Measurements from ENCODE around the gene CYP2B6. TPM values are rescaled to one million over a fixed set of nuclear protein-coding genes. Genes with fewer than 3 reads are reported as not detected.

Gene CYP2B6
- total and polyA plus RNA-seq, 2 of the 13 experiments (the other 11 are each of a cell fraction or from before 2014, with no cell fraction given): 0.09 TPM; not detected in 1

GRCh38 chr19:40960780-40961179 is 30.3 kb upstream of the CYP2B6 start:
- ATAC-seq: no peak
- no peak for DNase-seq (ENCODE audit: low spot score)
- TF ChIP-seq ZBTB49 (CRISPR knock-in tag; IDR thresholded peaks at IDR 0.05; ENCODE audit: borderline replicate concordance) (no peak), ZNF33A (CRISPR knock-in tag; IDR thresholded peaks at IDR 0.05; ENCODE audit: borderline replicate concordance) (no peak), ZNF264 (CRISPR knock-in tag; IDR thresholded peaks at IDR 0.05) (no peak), ZBTB26 (CRISPR knock-in tag; IDR thresholded peaks at IDR 0.05; ENCODE audit: borderline replicate concordance) (no peak), ZNF615 (CRISPR knock-in tag; IDR thresholded peaks at IDR 0.05; ENCODE audit: borderline replicate concordance) (no peak), ZSCAN9 (CRISPR knock-in tag; IDR thresholded peaks at IDR 0.05; ENCODE audit: borderline replicate concordance) (no peak), ZNF790 (CRISPR knock-in tag; IDR thresholded peaks at IDR 0.05; ENCODE audit: borderline replicate concordance) (no peak), HMG20A (CRISPR knock-in tag; IDR thresholded peaks at IDR 0.05; ENCODE audit: borderline replicate concordance) (no peak)
- FAIRE-seq: no peak
- Histone ChIP-seq H3K36me3 (replicated peaks in 1 of 2; ENCODE audit: control insufficient read depth in 1 of 2, insufficient read depth in 2 of 2, low read length in 2 of 2) (no peaks in the 10 kb centered on the region), H3K4me2 (ENCODE audit: low read depth, low read length) (no peak overlapping the region), H2AFZ (ENCODE audit: low read length) (no peak overlapping the region), H3K4me1 (ENCODE audit: insufficient read depth, low read length) (peaks cover 19% of the 10 kb centered on the region), H3K9ac (ENCODE audit: insufficient read depth, low read depth, low read length) (no peak overlapping the region), H3K9me3 (ENCODE audit: low read length) (peaks cover 5% of the 10 kb centered on the region; the same call in 1 of the 2 replicates), H4K20me1 (ENCODE audit: insufficient read depth, low read length) (no peaks in the 10 kb centered on the region), H3K27me3 (ENCODE audit: control insufficient read depth in 1 of 2, insufficient read depth in 2 of 2, low read length in 2 of 2) (no peaks in the 10 kb centered on the region), H3K4me3 (replicated peaks in 1 of 3; ENCODE audit: insufficient read depth in 1 of 3, low read depth in 2 of 3, low read length in 3 of 3) (no peak overlapping the region), H3K27ac (ENCODE audit: extremely low read length, insufficient read depth, low read length) (no peak overlapping the region), H3K79me2 (ENCODE audit: insufficient read depth, low read length) (no peaks in the 10 kb centered on the region)
- intact Hi-C loops (cut with micrococcal nuclease; ENCODE audit: unreplicated experiment) (no loop called here), in situ Hi-C loops (cut with HindIII; ENCODE audit: extremely low pct_ligation_motif_present, low pct_unique_long_range_greater_than_20kb) (no loop called here)
- POLR2A ChIA-PET: no interaction called here
- BruUV-seq (replicated peaks): no TSS peak
- CTCF ChIA-PET (ENCODE audit: low intra/inter-chr PET ratio, low total read pairs): no interaction called here

Measured in HepG2 (cell line).